GM19452 (cell line): ENCODE measurements around the gene DEAF1.
"Not testable (repeated sequence)": the region's sequence is repeated elsewhere in the genome, so short reads cannot be mapped to it uniquely, and the experiment has no call there.

Experiments used
- ATAC-seq: cut with Tn5 transposase; IDR thresholded peaks from one replicate; pipeline ENCODE4 v1.9.1; 2021; ENCODE audit not compliant: unreplicated experiment

Gene DEAF1

DNA sequence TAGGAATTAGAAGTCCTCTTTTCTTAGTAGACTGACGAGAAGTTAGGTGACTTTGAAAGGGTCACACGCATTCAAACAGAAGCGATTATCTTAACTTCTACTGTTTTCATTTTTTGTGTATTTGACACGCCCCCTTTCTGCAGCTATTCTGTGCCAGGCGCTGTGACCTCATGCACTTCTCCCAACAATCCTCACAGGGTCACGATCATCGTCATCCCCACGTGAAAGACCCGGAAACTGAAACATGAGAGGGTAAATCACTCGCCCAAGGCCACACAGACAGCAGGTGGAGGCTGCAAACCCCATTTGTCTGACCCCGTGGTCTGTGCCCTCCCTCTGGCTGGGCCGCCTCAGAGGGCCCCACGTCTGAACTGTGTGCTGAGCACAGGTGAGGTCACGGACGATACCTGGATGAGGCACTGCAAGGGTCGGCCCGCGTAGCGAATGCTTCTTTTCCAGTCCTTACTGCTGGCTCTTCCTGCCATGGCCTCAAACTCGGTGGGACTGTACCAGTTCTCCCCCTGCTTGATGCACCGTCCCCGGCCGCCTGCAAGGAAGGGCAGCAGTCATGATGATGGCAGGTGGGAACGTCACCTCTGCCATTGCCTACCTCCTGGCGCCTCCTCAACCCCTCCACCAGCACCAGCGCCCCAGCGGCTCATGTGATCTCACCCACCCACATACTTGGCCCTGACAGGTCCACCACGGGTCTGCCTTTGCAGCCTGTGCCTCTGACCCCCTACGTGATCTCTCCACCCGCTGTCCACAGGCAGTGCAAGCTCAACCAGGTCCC is 8.4 kb downstream of the DEAF1 start:
- ATAC-seq = no peak

DNA sequence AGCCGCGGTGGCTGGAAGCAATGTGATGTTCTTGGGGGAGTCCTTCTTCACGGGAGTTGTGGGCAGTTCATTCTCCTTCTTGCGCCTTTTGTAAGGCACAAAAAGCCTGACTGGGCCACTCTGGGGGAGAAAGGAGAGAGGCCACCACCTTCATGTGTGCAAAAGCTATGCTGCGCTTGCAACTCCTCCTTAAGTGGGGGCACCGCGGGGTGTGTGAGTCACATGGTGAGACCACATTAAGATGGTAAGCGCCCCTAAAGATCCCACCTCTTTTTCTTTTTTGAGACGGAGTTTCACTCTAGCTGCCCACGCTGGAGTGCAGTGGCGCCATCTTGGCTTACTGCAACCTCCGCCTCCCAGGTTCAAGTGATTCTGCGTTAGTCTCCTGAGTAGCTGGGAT is 14.1 kb downstream of the DEAF1 start:
- ATAC-seq = no peak

DNA sequence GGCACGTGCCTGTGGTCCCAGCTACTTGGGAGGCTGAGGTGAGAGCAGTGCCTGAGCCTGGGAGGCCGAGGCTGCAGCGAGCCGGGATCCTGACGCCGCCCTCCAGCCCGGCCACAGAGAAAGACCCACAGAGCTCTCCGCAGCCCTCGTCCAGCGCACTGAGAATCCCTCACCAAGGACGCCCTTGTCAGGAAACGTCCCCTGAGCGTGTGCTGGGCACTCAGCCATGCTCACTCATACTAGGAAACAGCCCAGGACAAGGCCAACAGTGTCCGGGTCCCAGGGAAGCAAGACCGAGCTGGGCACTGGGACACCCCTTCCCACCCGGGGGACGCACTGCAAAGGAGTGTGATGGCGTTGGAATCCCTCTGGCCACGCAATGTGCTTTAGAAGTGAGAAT is 14.5 kb downstream of the DEAF1 start:
- no peak for ATAC-seq

DNA sequence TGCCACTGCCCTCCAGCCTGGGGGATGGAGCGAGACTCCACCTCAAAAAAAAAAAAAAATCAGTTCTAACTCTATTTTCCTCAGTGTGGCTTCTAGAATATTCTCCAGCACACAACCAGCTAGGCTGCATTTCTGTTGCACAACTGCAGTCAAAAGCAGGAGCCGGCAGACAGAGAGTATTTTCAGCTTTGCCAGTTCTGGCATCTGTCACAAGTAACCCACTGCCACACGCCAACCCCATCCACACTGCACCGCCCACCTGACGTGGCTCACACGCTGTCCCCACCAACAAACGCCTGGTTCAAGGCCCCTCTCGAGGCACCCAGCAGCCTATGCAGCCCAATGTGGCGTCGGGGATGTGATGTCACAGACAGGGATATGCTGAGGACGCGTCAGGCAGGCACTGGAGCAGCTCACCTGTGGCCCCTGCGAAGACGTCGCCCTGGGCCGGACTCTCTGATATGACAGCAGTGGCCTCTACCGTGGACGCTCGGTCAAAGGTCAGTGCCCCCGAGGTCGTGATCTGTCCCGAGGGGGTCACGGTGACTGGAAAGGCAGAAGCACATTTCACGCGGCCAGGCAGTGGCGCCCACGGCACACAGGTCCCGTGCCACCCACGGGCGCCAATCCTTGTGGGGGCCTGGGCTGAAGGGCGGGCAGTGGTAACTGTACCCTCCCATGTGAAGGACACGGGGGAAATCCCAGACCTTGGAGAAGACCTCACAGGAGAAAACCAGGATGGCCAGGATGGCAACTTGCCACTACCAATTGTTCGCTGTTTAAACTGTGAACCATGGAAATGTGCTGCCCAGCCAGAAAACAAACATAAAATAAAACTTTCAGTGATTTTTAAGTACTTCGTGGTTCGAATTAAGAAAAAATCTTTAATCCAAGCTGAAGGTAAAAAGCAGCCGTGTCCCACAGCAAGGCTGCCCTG is 15.5 kb downstream of the DEAF1 start:
- no peak for ATAC-seq

DNA sequence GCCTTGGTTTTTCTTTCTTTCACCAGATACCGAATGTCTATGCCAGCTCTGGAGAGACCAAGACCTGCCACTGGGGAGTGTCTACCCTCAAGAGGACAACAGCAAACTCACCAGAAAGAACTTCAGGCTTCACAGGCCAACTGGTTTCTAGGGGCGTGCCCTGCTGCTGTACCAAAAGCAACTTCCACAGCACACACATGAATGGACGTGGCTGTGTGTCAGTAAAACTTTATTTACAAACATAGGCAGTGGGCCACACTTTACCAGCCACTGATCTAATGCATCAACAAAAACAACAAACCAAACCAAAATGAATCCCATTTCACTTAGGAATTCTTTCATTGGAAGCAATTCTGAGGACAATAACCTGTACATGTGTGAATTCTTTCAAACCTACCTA is 16.7 kb downstream of the DEAF1 start:
- ATAC-seq = no peak

DNA sequence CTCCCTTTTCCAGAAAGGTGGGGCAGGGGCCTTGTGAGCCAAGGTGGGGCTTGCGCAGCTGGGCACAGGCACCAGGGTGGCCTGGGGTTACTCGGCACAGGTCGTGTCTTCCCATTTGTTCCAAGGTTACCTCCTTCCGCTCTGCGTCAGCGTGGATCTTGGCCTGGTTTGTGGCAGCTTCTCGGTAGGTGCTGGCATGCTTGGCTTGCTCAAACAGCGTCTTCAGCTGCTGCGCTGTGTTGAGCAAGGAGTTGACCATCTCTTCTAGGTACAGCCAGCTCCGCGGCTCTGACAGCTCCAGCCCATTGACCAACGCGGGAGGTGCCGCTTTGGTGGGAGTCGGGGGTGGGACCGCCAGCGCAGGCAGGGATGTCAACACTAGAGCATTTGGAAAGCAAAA is 20.6 kb downstream of the DEAF1 start:
- ATAC-seq = no peak

DNA sequence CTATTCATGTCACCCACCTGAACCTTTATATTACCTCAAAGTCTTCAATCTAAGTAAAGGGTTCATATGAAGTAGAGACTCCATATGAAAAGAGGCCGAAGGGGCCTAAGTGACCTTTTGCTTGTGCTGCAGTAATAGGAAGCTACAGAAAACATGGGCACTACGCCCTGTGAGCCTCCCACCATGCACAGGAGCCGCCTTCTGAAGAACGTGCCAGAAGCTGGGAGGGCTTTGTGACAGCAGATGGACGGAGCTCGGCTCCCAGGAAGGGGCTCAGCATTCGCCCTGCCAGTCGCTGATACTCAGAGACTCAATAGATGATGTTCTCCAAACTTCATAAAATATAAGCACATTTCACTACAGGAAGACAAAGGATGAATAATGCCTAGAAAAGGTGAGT is 21.2 kb downstream of the DEAF1 start:
- ATAC-seq = no peak

DNA sequence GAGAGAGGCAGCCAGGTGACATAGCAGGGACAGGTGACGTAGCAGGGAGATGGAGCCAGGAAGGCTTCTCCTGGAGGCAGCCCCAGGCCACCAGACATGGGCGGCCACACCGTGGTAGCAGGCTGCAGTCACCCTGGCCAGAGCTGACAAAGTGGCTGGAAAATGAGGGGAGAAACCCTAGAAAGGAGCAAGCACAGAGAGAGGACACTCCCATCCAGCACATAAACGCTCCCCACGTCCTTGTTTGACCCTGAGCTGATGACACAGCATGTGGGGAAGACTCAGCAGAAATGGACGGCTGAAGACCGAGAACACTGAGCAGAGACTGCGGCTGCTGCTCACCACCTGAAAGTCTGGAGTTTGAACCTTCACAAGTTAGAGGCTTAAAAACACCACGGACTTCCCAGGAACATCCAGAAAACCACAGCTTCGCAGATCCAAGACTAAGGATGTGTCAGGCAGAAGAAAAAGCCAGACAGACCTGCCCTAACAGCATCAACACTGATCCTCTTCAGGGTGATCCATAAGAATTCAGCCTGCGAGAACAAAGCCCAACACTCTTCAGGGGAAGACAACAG is 29.2 kb downstream of the DEAF1 start:
- ATAC-seq = no peak

DNA sequence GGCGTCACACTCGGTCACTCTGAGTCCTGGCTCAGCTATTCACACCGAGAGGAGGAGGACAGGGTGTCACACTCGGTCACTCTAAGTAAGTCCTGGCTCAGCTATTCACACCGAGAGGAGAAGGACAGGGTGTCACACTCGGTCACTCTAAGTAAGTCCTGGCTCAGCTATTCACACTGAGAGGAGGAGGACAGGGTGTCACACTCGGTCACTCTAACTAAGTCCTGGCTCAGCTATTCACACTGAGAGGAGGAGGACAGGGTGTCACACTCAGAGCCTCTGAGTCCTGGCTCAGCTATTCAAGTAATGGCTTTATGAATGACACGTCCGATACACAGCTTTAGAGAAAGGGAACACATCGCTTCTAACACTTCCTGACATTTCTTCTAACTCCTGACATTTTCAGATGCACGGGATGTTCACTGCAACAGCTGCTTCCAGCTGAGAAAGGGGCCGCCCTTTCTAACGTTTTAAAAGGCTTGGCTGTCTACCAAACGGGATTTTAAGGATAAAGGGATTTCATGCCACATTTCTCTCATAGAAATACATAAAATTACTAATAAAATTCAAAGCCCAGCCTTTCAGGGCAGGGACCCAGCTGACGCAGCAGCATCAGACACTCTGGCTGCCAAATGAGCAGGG is 29.8 kb downstream of the DEAF1 start:
- ATAC-seq = no peak

DNA sequence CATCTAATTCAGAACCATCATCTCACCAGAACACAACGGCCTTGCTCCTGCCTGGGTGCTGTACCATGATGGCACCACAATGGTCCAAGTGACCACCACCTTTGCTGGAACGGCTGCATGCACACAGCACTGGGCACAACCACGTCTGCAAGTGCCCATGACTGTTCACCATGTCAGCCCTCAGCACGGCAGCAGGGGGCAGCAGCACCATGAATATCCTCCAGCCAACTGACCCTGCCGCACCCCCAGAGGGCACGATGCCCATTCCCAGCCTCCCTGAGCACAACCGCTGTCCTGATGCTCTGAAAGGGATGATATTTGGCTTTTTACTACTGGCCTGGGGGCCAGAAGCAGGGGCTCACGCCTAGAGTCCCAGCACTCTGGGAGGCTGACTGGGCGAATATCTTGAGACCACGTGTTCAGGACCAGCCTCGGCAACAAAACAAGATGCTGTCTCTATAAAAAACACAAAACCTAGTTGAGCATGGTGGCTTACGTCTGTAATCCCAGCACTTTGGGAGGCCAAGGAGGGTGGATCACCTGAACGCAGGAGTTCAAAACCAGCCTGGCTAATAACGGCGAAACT is 32.2 kb downstream of the DEAF1 start:
- no peak for ATAC-seq

DNA sequence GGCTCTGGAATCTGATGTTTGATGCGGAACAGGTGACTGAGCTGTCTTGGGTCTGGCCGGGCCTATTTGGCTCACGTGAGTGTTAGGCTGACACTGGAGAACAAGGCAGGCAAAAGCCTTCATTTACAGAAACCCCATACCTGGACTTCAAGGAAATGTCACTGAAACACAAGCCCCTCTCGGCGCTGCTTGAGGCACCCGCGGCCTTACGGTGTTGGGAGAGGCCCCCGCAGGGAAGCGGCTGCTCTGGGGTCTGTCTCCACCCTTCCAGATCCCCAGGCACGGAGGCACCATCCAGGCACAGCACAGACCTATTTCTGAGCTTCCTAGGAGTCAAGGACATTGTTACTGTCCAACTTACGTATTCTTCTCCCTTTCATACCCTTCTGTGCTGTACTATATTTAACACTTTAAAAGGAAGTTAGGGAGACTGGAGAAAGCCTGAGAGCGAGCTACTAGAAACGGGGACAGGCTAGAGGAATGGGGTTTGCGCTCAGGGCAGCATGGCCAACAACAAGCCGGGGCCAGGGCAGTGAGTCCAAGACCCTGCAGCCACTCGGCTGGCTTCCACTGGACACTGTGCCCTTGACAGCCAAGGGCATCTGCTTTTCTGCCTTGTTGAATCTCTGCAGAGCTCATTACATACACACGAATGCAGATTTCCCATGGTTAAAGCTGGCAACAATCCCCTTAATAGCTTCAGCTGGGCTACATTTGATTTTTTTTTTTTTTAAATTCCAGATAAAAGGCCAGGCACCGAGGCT is 34.2 kb downstream of the DEAF1 start:
- no peak for ATAC-seq

DNA sequence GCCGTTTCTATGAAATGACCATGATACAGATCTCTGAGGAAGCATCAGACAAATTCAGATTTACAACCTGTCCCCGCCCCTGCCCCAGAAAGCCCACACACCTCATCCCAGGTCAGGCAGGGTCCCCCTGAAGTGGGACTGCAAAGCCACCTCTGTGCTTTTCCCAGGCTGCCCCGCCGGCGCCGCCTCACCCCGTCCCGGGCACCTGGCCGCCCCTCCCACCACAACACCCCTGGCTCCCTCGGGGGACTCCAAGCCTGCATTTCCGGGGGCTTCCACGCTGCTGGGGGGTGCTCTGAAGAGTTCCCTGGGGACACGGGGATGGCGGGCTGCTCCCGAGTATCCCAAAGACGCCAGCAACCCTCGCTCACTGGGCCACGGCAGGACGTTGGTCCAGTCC is 34.7 kb downstream of the DEAF1 start:
- no peak for ATAC-seq

DNA sequence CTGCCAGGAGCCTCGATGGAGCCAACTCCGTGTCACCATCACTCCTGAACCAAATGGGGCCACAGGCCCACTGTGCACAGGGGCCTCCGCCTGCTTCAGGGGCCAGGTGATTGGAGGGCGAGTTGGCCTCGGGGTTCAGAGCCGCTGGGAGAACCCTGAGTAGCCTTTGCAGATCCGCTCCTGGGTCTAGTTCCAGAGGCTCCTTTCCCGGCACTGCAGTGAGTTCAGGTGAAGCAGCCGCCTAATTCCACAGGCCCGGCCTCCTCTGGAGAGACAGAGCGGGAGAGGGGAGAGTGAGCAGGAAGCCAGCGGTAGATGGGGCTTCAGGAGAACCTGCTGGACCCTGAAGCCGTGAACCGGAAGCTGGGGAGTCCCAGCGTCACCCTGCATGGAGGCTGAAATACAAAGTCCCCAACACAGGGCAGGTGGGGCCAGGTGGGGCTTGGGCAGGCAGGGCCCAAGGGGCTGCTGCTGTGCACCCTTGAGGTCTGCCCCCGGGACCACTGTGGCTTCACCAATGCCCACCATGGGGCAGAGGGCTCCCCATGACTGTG is 35.4 kb downstream of the DEAF1 start:
- no peak for ATAC-seq

DNA sequence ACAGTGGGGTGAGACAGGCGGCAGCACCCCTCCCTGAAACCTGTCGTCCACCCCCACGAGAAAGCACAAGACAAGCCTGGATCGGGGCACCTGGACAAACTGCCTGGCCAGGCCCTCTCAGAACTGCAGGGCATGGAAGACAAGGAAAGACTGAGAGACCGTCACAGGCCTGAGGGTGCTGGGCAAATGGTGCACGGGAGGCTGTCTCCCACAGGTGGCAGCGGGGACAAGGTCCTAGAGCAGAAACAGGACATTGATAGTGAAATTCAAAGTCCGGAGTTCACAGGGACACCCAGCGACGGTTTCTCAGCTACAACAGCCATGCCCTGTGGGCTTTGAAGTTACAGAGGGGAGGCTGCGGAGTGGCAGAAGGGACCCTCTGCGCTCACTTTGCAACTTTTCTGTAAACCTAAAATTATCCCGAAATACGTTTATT is 37.3 kb downstream of the DEAF1 start:
- ATAC-seq = no peak

DNA sequence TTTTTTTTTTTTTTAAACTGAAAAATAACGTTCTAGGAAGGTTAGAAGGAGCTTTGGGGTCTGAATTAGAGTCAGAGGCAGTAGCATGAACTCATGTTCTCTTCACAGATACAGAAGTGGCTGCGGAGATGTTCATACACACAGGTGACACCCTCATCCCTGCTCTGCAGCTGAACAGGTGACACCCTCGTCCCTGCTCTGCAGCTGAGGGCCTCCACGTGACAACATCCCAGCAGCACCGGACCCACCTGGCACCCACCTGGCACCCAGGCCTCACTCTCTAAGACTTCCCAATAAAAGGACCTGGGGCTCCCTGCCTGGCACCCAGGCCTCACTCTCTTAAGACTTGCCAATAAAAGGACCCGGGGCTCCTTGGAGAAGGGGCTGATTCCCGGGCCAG is 38.2 kb downstream of the DEAF1 start:
- ATAC-seq = no peak

DNA sequence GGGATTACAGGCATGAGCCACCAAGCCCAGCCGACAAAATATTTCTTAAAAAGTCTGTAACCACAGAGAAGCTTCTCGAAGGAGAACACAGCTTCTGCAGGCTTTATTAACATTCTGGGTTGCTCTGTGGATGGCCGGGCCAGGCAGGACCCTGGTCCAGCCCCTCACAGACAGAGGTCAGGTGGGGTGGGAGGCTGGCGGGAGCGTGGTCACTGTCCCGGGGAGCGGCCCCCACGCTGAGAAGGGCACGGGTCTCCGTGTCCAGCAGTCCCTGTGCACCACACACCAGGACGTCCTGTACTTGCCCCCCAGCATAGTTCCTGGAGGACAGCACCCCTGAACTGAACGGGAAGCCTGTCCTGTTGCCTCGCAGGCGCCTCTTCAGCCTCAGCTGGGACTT is 38.6 kb downstream of the DEAF1 start:
- ATAC-seq = no peak

DNA sequence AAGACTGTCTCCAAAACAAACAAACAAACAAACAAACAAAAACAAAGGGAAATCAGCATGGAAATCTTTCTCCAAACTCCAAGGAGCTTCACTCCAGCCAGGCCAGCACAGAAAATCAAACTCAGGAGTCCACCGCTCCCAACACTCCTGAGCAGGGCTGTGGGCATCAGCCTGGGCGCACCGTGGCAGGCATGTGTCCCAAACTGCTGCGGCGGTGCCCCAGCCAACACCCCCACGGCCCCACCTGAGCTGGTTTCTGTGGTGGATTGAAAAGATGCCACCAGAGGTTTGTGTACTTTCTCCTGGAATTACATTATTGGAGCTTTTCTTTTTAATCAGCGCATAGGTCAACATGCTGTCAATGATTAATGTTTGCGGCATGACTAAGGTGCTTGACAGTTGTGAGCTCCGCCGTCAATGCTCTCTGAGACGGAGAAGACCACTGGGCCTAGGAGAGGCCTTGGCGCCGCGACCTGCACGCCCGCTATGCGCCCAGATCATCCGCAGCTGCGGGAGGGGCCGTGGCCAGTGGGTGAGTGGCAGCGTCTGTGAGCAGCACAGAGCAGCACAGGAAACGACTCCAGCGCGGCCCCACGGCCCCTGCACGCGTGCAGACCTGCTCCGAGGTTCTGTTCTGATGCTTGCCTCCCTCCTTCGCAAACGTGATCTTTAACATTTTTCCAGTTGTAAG is 39.8 kb downstream of the DEAF1 start:
- no peak for ATAC-seq

DNA sequence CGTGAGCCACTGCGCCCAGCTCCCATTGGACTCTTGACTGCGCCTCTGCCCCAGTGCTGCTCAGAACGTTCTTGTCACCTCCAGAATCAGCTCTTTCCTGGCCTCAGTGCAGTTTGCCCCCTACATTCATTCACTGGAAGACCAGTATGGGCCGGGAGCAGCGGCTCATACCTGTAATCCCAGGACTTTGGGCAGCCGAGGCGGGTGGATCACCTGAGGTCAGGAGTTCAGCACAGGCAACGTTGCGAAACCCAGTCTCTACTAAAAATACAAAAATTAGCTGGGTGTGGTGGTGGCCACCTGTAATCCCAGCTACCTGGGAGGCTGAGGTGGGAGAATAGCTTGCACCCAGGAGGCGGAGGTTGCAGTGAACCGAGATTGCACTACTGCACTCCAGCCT is 40.6 kb downstream of the DEAF1 start:
- not testable (repeated sequence) for ATAC-seq

DNA sequence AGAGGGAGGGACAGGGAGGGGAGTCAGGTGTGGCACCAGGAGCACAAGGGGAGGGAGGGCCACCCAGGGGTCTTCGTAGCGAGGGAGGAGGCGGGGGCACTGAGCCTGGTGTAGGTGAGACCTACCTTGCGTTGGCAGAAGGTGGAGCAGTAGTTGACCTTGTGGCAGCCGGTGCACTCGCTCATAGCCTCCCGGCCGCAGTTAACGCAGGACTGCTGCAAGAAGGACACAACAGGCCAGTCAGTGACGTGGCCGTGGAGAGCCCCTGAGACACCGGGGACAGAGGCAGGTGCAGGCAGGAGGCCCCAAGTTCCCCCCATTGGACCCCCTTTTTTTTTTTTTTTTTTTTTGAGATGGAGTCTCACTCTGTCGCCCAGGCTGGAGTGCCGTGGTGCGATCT is 41.2 kb downstream of the DEAF1 start:
- ATAC-seq = no peak
